ENCODE measurements around the gene MADD.

The MADD gene

GRCh38 chr11:47351156-47352126 lies 81.5 kb downstream of the MADD start:
- no peak overlapping the region for H3K4me3 ChIP-seq (ENCODE audit: low read depth, low read length)
- no peak for TF ChIP-seq CTCF (IDR thresholded peaks at IDR 0.05; ENCODE audit: low read depth, low read length, missing control alignments)
- DNase-seq (ENCODE audit: low read depth) = no peak
- in situ Hi-C loops (cut with HindIII; ENCODE audit: low sequenced_read_pairs) = no loop called here

GRCh38 chr11:47352556-47352955 lies 82.6 kb downstream of the MADD start, which contains the start of gene MYBPC3:
MYBPC3 (minus strand) TSS chr11:47352702; CDS start chr11:47352647, 55 bp downstream.
- H3K4me3 ChIP-seq (ENCODE audit: low read depth, low read length) = no peak within 1 kb of the TSS
- TF ChIP-seq CTCF (IDR thresholded peaks at IDR 0.05; ENCODE audit: low read depth, low read length, missing control alignments) = no peak
- in situ Hi-C loops (cut with HindIII; ENCODE audit: low sequenced_read_pairs) = no loop called here
- no peak for DNase-seq (ENCODE audit: low read depth)

- no peak for DNase-seq (ENCODE audit: low read depth)
- in situ Hi-C loops (cut with HindIII; ENCODE audit: low sequenced_read_pairs) = no loop called here
- TF ChIP-seq CTCF (IDR thresholded peaks at IDR 0.05; ENCODE audit: low read depth, low read length, missing control alignments) = no peak
- H3K4me3 ChIP-seq (ENCODE audit: low read depth, low read length) = no peak overlapping the region
These were observed 84.2 kb downstream of the MADD start for GRCh38 chr11:47353978-47354774.

- H3K4me3 ChIP-seq (ENCODE audit: low read depth, low read length) = peak overlapping the region; percentile 19
- TF ChIP-seq CTCF (IDR thresholded peaks at IDR 0.05; ENCODE audit: low read depth, low read length, missing control alignments) = no peak
- in situ Hi-C loops (cut with HindIII; ENCODE audit: low sequenced_read_pairs) = no loop called here
- DNase-seq (ENCODE audit: low read depth) = no peak
These were observed 85.0 kb downstream of the MADD start for GRCh38 chr11:47354913-47355282.

GRCh38 chr11:47355283-47356128 lies 85.6 kb downstream of the MADD start:
- peak overlapping the region; percentile 19 for H3K4me3 ChIP-seq (ENCODE audit: low read depth, low read length)
- peak; percentile 87 for TF ChIP-seq CTCF (IDR thresholded peaks at IDR 0.05; ENCODE audit: low read depth, low read length, missing control alignments)
- in situ Hi-C loops (cut with HindIII; ENCODE audit: low sequenced_read_pairs) = no loop called here

More at GRCh38 chr11:47355283-47356128, 85.6 kb downstream of the MADD start:
- DNase-seq (ENCODE audit: low read depth) = peak; percentile 65
